HG02973 (cell line): Measurements from ENCODE around the gene CTNND2.

Experiments used
- ATAC-seq: cut with Tn5 transposase; IDR thresholded peaks from one replicate; pipeline ENCODE4 v1.9.1; 2021; ENCODE audit warnings: moderate library complexity; ENCODE audit not compliant: unreplicated experiment

CTNND2 gene

GRCh38 chr5:11527652-11528349 is 376.4 kb downstream of the CTNND2 start:
- no peak for ATAC-seq

GRCh38 chr5:11525020-11525419 is 379.2 kb downstream of the CTNND2 start:
- ATAC-seq, result no peak

- no peak for ATAC-seq
Observed at GRCh38 chr5:11524188-11524587, 380.1 kb downstream of the CTNND2 start.

- no peak for ATAC-seq
Observed at GRCh38 chr5:11522796-11523195, 381.4 kb downstream of the CTNND2 start.

GRCh38 chr5:11520241-11520930 is 383.9 kb downstream of the CTNND2 start:
- ATAC-seq, result no peak

- ATAC-seq, result no peak
Observed at GRCh38 chr5:11519236-11519635, 385.0 kb downstream of the CTNND2 start.

- ATAC-seq, result no peak
Observed at GRCh38 chr5:11518676-11519075, 385.6 kb downstream of the CTNND2 start.

GRCh38 chr5:11514705-11515432 is 389.4 kb downstream of the CTNND2 start:
- ATAC-seq, result no peak

- ATAC-seq, result no peak
Observed at GRCh38 chr5:11511878-11512277, 392.4 kb downstream of the CTNND2 start.

GRCh38 chr5:11510889-11511288 is 393.4 kb downstream of the CTNND2 start:
- no peak for ATAC-seq

- no peak for ATAC-seq
Observed at GRCh38 chr5:11509793-11510192, 394.5 kb downstream of the CTNND2 start.

GRCh38 chr5:11507156-11507910 is 396.9 kb downstream of the CTNND2 start:
- ATAC-seq, result no peak

GRCh38 chr5:11504886-11505193 is 399.4 kb downstream of the CTNND2 start:
- ATAC-seq, result no peak

- no peak for ATAC-seq
Observed at GRCh38 chr5:11504065-11504885, 400.0 kb downstream of the CTNND2 start.

GRCh38 chr5:11502783-11503182 is 401.5 kb downstream of the CTNND2 start:
- ATAC-seq, result no peak

GRCh38 chr5:11497651-11498050 is 406.6 kb downstream of the CTNND2 start:
- ATAC-seq, result no peak

GRCh38 chr5:11496137-11496719 is 408.0 kb downstream of the CTNND2 start:
- no peak for ATAC-seq

- no peak for ATAC-seq
Observed at GRCh38 chr5:11494340-11494739, 409.9 kb downstream of the CTNND2 start.

- no peak for ATAC-seq
Observed at GRCh38 chr5:11491404-11492075, 412.7 kb downstream of the CTNND2 start.

- ATAC-seq, result no peak
Observed at GRCh38 chr5:11483630-11484029, 420.6 kb downstream of the CTNND2 start.
